ENCODE measurements around the gene EYS. TPM values are rescaled to one million over a fixed set of nuclear protein-coding genes. Genes with fewer than 3 reads are reported as not detected.

The EYS gene
- total and polyA plus RNA-seq, 2 of the 8 experiments (the other 6 are each of a cell fraction or from before 2014, with no cell fraction given), result 0.05 to 0.13 TPM

- DNase-seq (ENCODE audit: low read depth in 1 of 2, low spot score in 2 of 2) (no peak), FAIRE-seq (no peak)
- Histone ChIP-seq H3K14ac (ENCODE audit: insufficient read length) (no peak overlapping the region), H3K9me3 (ENCODE audit: insufficient read depth in 2 of 2, low read depth in 1 of 2, low read length in 1 of 2) (no peaks in the 10 kb centered on the region), H2AK5ac (ENCODE audit: low read depth, low read length) (no peak overlapping the region), H3K23me2 (ENCODE audit: low read depth, low read length) (no peaks in the 10 kb centered on the region), H2BK120ac (replicated peaks; ENCODE audit: low read depth, low read length) (no peak overlapping the region), H3K36me3 (ENCODE audit: control insufficient read depth in 2 of 4, insufficient read depth in 4 of 4, low read length in 3 of 4) (no peaks in the 10 kb centered on the region), H4K20me1 (replicated peaks in 1 of 2; ENCODE audit: control insufficient read depth in 1 of 2, insufficient read depth in 2 of 2, low read length in 2 of 2) (no peaks in the 10 kb centered on the region), H4K5ac (ENCODE audit: insufficient read length, low read depth, low read length) (no peak overlapping the region), H3K56ac (replicated peaks; ENCODE audit: insufficient read length, low read depth, low read length) (no peak overlapping the region), H3K27me3 (replicated peaks in 1 of 4; ENCODE audit: control insufficient read depth in 3 of 4, extremely low read depth in 1 of 4, insufficient read depth in 3 of 4, low read length in 3 of 4) (no peaks in the 10 kb centered on the region), H3K23ac (ENCODE audit: insufficient read length) (no peak overlapping the region), H3K79me1 (ENCODE audit: low read depth, low read length) (no peaks in the 10 kb centered on the region), H2AFZ (ENCODE audit: low read length) (no peak overlapping the region), H2BK5ac (ENCODE audit: low read depth, low read length) (no peak overlapping the region), H3K4me1 (replicated peaks in 1 of 4; ENCODE audit: control insufficient read depth in 3 of 4, insufficient read depth in 4 of 4, low read length in 3 of 4) (no peaks in the 10 kb centered on the region), H4K91ac (replicated peaks; ENCODE audit: insufficient read length, low read length) (no peak overlapping the region), H3K4me2 (ENCODE audit: insufficient read depth in 1 of 2, low read depth in 2 of 2, low read length in 2 of 2) (no peak overlapping the region), H3K27ac (ENCODE audit: low read depth, low read length) (no peak overlapping the region), H3K18ac (ENCODE audit: extremely low read depth, low read length) (no peak overlapping the region), H2BK20ac (ENCODE audit: low read length) (no peak overlapping the region), H3K79me2 (ENCODE audit: control insufficient read depth in 1 of 2, insufficient read depth in 2 of 2, low read length in 2 of 2) (no peaks in the 10 kb centered on the region), H3K9ac (replicated peaks in 1 of 4; ENCODE audit: extremely low read depth in 1 of 4, low read depth in 3 of 4, low read length in 3 of 4) (no peak overlapping the region), H2BK12ac (ENCODE audit: low read depth, low read length) (no peak overlapping the region), H4K8ac (ENCODE audit: extremely low read depth, insufficient read depth, low read length) (no peak overlapping the region), H3K4ac (replicated peaks; ENCODE audit: insufficient read length, low read depth, low read length) (no peak overlapping the region), H2BK15ac (ENCODE audit: low read length) (no peak overlapping the region), H3K4me3 (ENCODE audit: extremely low read depth in 1 of 4, insufficient read depth in 2 of 4, low read depth in 3 of 4, low read length in 4 of 4) (no peak overlapping the region)
- CTCF ChIA-PET (ENCODE audit: partially characterized antibody), result no interaction called here
- WGBS, 2 experiments (ENCODE audit: extremely low coverage in 1 of 2, insufficient coverage in 1 of 2, insufficient read length in 1 of 2, insufficient replicate concordance in 2 of 2, low coverage in 1 of 2, low lambda C conversion rate in 2 of 2, missing lambda C conversion rate in 1 of 2), result 87% methylated on average over 1 of the region's 1 CpG; no CpG with 5 or more reads in 1 of the 2 experiments
- POLR2A ChIA-PET (ENCODE audit: partially characterized antibody), result no interaction called here
- no peak for TF ChIP-seq POLR2A (IDR thresholded peaks at IDR 0.05; ENCODE audit: control extremely low read depth in 1 of 2, low read depth in 2 of 2, low read length in 2 of 2)
- TF ChIP-seq TAF7 (optimal IDR thresholded peaks at IDR 0.05; ENCODE audit: borderline replicate concordance, low read depth, low read length), result no peak
- no peak for TF ChIP-seq SIN3A (conservative IDR thresholded peaks at IDR 0.05 in 1 of 2, IDR thresholded peaks at IDR 0.05 in 1 of 2; ENCODE audit: low read depth in 1 of 2, low read length in 2 of 2)
- TF ChIP-seq KDM1A (IDR thresholded peaks at IDR 0.05; ENCODE audit: borderline replicate concordance, low read length), result no peak
- TF ChIP-seq GTF2F1 (IDR thresholded peaks at IDR 0.05; ENCODE audit: borderline replicate concordance, low read depth, low read length), result no peak
- no peak for TF ChIP-seq POLR2AphosphoS5 (IDR thresholded peaks at IDR 0.05; ENCODE audit: low read depth, low read length)
- no peak for TF ChIP-seq SRF (IDR thresholded peaks at IDR 0.05; ENCODE audit: low read depth, low read length)
Measured at GRCh38 chr6:65229825-65230224, 477.2 kb downstream of the EYS start.

All from H1 (cell line).